HG03457 (cell line): ENCODE data around the gene KCNQ1OT1.

ENCODE experiments used
- ATAC-seq: cut with Tn5 transposase; IDR thresholded peaks from one replicate; pipeline ENCODE4 v1.9.1; 2021; ENCODE audit warnings: moderate number of reproducible peaks; ENCODE audit not compliant: unreplicated experiment

KCNQ1OT1 gene

GRCh38 chr11:2561696-2562581 is 137.9 kb downstream of the KCNQ1OT1 start:
- no peak for ATAC-seq

GRCh38 chr11:2559527-2560311 is 140.1 kb downstream of the KCNQ1OT1 start:
- ATAC-seq = no peak

- no peak for ATAC-seq
These were observed 140.8 kb downstream of the KCNQ1OT1 start for GRCh38 chr11:2558861-2559526.

- no peak for ATAC-seq
These were observed 141.4 kb downstream of the KCNQ1OT1 start for GRCh38 chr11:2558397-2558796.
